ENCODE results near the gene ITGB2. TPM values are rescaled to one million over a fixed set of nuclear protein-coding genes. Genes with fewer than 3 reads are reported as not detected.
"Not testable (repeated sequence)": the region's sequence is repeated elsewhere in the genome, so short reads cannot be mapped to it uniquely, and the experiment has no call there.

Gene ITGB2
- total and polyA plus RNA-seq, 12 donors, result 6.3 to 249 (median 98.9) TPM

DNA sequence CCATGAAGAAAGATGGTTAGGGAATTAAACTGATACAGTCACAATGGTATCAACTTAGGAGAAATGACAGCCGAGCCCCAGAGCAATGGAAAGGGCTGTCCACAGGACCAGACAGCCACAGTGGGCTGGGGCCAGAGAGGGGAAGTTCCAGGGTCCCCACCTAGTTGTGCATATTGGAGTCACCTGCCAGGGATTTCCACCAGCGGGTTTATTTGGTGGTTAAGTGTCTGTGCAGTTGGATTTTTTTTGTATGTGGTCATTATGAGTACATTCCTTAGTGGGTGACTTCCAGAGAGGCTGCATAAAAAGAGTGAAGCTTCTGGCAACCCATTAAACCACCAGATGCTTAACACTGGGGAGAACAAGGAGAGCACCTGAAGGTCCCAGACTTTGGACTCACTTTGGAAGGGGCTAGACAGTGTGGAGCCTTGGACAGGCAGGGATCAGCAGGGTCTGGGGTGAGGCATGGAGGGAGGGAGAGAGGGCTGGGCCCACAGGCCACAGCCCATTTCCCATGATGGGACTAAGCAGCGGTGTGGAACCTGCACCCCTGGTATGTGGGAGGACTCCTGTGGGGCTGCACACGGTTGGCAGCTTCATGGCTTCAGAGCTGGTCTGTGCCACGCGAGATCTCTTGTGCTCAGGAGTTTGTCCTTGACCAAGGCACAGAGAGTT, 39.4 kb downstream of the ITGB2 start:
- no peak for TF ChIP-seq POLR2A (IDR thresholded peaks at IDR 0.05)
- TF ChIP-seq, protein P1, sequence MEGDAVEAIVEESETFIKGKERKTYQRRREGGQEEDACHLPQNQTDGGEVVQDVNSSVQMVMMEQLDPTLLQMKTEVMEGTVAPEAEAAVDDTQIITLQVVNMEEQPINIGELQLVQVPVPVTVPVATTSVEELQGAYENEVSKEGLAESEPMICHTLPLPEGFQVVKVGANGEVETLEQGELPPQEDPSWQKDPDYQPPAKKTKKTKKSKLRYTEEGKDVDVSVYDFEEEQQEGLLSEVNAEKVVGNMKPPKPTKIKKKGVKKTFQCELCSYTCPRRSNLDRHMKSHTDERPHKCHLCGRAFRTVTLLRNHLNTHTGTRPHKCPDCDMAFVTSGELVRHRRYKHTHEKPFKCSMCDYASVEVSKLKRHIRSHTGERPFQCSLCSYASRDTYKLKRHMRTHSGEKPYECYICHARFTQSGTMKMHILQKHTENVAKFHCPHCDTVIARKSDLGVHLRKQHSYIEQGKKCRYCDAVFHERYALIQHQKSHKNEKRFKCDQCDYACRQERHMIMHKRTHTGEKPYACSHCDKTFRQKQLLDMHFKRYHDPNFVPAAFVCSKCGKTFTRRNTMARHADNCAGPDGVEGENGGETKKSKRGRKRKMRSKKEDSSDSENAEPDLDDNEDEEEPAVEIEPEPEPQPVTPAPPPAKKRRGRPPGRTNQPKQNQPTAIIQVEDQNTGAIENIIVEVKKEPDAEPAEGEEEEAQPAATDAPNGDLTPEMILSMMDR (IDR thresholded peaks at IDR 0.05), result no peak
- no peaks in the 10 kb centered on the region for H3K9me3 ChIP-seq (replicated peaks in 1 of 3)
- DNase-seq, result no peak
- H3K4me3 ChIP-seq, result no peak overlapping the region
- intact Hi-C loops (cut with DNase I), result no loop called here
- H3K27ac ChIP-seq, result peak overlapping the region in 4 of 5 donors; percentile 43 to 83 (median 52)
- H3K36me3 ChIP-seq (replicated peaks in 1 of 2), result no peaks in the 10 kb centered on the region
- H3K27me3 ChIP-seq, result no peaks in the 10 kb centered on the region
- WGBS, 4 donors, result 48 to 66% (median 60%) methylated on average over 2 to 6 of the region's 6 CpGs
- peaks cover 5 to 22% of the 10 kb centered on the region in 2 donors for H3K4me1 ChIP-seq (replicated peaks in 1 of 2)

DNA sequence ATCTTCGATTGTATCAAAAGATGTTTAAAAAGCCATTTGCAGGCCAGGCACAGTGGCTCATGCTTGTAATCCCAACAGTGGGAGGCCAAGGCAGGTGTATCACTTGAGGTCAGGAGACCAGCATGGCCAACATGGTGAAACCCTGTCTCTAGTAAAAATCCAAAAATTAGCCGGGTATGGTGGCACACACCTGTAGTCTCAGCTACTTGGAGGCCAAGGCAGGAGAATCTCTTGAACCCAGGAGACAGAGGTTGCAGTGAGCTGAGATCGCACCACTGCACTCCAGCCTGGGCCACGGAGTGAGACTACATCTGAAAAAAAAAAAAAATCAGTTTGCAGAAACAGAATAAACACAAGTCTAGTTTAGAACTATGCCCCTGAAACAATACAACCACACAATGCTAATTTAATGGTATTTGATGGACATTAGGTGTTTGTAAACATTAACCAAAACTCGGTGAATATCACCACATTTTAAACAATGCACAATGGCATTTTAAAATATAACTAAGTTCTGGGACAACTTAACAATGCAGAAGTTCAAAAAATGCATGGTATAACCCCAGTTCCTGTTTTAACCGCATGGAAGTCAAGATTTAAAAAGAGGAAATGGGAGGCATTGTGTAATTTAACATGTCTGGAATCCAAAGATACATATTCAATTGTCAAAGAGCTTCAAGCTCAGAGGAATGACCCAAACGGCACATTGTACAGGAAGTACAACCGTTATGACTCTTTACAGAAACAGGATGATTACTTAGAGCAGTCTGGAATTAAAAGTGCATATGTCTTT, 40.1 kb downstream of the ITGB2 start:
- intact Hi-C loops (cut with DNase I), result no loop called here
- DNase-seq, result peak in 1 of 7 donors; percentile 27
- Histone ChIP-seq H3K4me3 (no peak overlapping the region), H3K36me3 (replicated peaks in 1 of 2) (no peaks in the 10 kb centered on the region), H3K27ac (peak overlapping the region in 3 of 5 donors; percentile 44 to 83 (median 60)), H3K27me3 (no peaks in the 10 kb centered on the region), H3K4me1 (replicated peaks in 1 of 2) (peaks cover 5 to 26% of the 10 kb centered on the region in 2 donors), H3K9me3 (replicated peaks in 1 of 3) (no peaks in the 10 kb centered on the region)
- WGBS, 4 donors, result 54 to 60% (median 56%) methylated on average over 8 of the region's 8 CpGs
- TF ChIP-seq, protein P1 (IDR thresholded peaks at IDR 0.05), result no peak
- no peak for TF ChIP-seq POLR2A (IDR thresholded peaks at IDR 0.05)

DNA sequence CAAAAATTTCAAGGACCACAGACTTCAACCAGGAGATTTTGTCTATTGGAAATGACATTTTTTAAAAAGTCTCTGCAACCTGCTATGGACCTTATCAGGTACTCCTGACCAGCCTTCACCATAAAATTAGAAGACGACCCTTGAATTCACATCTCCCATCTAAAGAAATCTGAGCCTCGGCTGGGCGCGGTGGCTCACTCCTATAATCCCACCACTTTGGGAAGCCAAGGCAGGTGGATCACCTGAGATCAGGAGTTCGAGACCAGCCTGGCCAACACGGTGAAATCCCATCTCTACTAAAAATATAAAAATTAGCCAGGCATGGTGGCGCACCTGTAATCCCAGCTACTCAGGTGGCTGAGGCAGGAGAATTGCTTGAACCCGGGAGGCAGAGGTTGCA, 41.5 kb downstream of the ITGB2 start:
- DNase-seq; H3K36me3 ChIP-seq (replicated peaks in 1 of 2); H3K4me3 ChIP-seq; intact Hi-C loops (cut with DNase I); H3K9me3 ChIP-seq (replicated peaks in 1 of 3); H3K27me3 ChIP-seq: not testable (repeated sequence)
- WGBS, 4 donors, result 88 to 92% (median 91%) methylated on average over 8 of the region's 8 CpGs
- Histone ChIP-seq H3K27ac (peak overlapping the region in 1 of 5 donors; percentile 44), H3K4me1 (replicated peaks in 1 of 2) (peaks cover 11 to 39% of the 10 kb centered on the region in 2 donors)

DNA sequence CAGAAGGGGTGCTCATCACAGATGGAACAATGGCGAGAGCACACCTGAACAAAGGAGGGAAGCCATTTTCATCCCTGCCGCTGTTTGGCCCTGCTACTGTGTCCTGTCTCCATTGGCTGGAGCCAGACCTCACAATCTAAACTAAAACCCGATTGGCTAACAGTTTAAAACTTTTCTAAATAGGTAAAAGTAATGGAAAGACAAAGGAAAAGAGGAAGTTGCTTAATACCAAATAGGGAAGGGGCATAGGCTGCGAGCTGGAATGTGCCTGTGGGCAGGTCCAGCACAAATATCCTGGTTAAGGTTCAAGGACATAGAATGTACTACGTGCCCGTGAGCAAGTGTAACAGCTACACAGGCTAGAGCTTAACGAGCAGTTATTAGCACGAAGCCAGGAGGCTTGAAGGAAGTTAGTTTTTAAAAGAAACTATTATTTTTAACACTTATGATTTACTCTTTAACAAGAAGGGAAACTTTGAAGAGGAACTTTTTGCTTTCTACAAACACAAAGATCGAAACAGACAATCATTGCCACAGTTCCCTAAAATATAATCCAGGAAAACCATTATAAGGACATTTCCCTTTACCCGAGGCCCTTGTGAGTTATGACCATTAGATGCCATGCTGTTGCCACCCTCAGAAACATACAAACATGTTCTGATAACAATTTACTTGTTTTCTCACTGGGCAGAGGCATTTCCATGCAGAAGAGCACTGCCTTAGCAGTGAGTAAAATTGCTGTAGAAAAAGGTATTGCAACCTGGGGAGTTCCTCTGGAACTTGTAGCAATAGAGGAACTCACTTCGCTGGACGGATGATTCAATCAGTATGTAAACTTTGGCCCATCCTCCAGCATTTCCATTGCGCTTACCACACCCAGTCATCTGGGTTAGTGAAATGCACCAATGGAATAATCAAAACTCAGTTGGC, 42.4 kb downstream of the ITGB2 start:
- Histone ChIP-seq H3K27me3 (no peaks in the 10 kb centered on the region), H3K9me3 (replicated peaks in 1 of 3) (no peaks in the 10 kb centered on the region), H3K4me3 (no peak overlapping the region), H3K36me3 (replicated peaks in 1 of 2) (no peaks in the 10 kb centered on the region), H3K27ac (peak overlapping the region in 2 of 5 donors; percentile 4 to 71), H3K4me1 (replicated peaks in 1 of 2) (peaks cover 14 to 42% of the 10 kb centered on the region in 2 donors)
- peak in 1 of 7 donors; percentile 30 for DNase-seq
- TF ChIP-seq, protein P1 (IDR thresholded peaks at IDR 0.05), result no peak
- no peak for TF ChIP-seq POLR2A (IDR thresholded peaks at IDR 0.05)
- WGBS, 4 donors, result 55 to 59% (median 56%) methylated on average over 13 of the region's 13 CpGs
- intact Hi-C loops (cut with DNase I), result no loop called here
